H1 (cell line): ENCODE data around the gene AFG1L. TPM values are rescaled to one million over a fixed set of nuclear protein-coding genes. Genes with fewer than 3 reads are reported as not detected.

Source experiments
- JUN ChIP-seq: IDR thresholded peaks from 2 replicates; pipeline ENCODE4 v1.6.1; 2011; ENCODE audit warnings: low read depth, mild to moderate bottlenecking, improper control_type of control experiment, low read length
- NRF1 ChIP-seq: IDR thresholded peaks from 2 replicates; pipeline ENCODE4 v1.6.1; 2011; ENCODE audit warnings: mild to moderate bottlenecking, low read depth, low read length, improper control_type of control experiment
- RBBP5 ChIP-seq: IDR thresholded peaks from 2 replicates; pipeline ENCODE4 v1.7.1; 2012; ENCODE audit warnings: low read depth, mild to moderate bottlenecking, inconsistent platforms, low read length, moderate library complexity, borderline replicate concordance
- SAP30 ChIP-seq: fragments of 300-600 bp; sonication (generic); IDR thresholded peaks from 2 replicates; pipeline ENCODE4 v1.7.1; 2012; ENCODE audit warnings: low read length, moderate library complexity, mild to moderate bottlenecking, inconsistent platforms; ENCODE audit not compliant: insufficient read depth, insufficient replicate concordance
- SP4 ChIP-seq: IDR thresholded peaks from 2 replicates; pipeline ENCODE4 v1.6.1; 2012; ENCODE audit warnings: low read length, inconsistent platforms
- polyA plus RNA-seq, 7 experiments: library from polyadenylated mRNA; depleted of rRNA in 3 of 7; stranded (reverse) in 5 of 7; unstranded in 2 of 7; fragments of >200 nt in 5 of 7; fragments of 200-250 nt in 2 of 7; gene quantifications; 1 replicate in 5 of 7; 2 replicates in 1 of 7; 4 replicates in 1 of 7; pipeline versions ENCODE4 v1.2.1 to v1.2.3, GENCODE V29; 2011 to 2013; ENCODE audit warnings: missing spikeins in 2 of 7, mixed read lengths in 2 of 7
- total RNA-seq: library from RNA; stranded (reverse); fragmentation: NEBNext Ultra II Directional; extraction: Animal tissue kit (Norgen Biotek cat#: 25700); gene quantifications from 2 replicates; pipeline ENCODE4 v1.2.1, GENCODE V29; 2021
- TF ChIP-seq, protein P1 (sequence below), 3 experiments: IDR thresholded peaks; 1 replicate in 2 of 3; 2 replicates in 1 of 3; pipeline versions ENCODE4 v1.5.1 to v1.6.1; 2011; ENCODE audit warnings: low read length in 3 of 3, mild to moderate bottlenecking in 3 of 3, inconsistent platforms in 2 of 3, low read depth in 1 of 3, moderate library complexity in 1 of 3; ENCODE audit not compliant: insufficient read depth in 1 of 3; ENCODE audit errors: control extremely low read depth in 1 of 3

The AFG1L gene
- total and polyA plus RNA-seq, 2 of the 8 experiments (the other 6 are each of a cell fraction or from before 2014, with no cell fraction given): 0.98 to 5.7 TPM

DNA sequence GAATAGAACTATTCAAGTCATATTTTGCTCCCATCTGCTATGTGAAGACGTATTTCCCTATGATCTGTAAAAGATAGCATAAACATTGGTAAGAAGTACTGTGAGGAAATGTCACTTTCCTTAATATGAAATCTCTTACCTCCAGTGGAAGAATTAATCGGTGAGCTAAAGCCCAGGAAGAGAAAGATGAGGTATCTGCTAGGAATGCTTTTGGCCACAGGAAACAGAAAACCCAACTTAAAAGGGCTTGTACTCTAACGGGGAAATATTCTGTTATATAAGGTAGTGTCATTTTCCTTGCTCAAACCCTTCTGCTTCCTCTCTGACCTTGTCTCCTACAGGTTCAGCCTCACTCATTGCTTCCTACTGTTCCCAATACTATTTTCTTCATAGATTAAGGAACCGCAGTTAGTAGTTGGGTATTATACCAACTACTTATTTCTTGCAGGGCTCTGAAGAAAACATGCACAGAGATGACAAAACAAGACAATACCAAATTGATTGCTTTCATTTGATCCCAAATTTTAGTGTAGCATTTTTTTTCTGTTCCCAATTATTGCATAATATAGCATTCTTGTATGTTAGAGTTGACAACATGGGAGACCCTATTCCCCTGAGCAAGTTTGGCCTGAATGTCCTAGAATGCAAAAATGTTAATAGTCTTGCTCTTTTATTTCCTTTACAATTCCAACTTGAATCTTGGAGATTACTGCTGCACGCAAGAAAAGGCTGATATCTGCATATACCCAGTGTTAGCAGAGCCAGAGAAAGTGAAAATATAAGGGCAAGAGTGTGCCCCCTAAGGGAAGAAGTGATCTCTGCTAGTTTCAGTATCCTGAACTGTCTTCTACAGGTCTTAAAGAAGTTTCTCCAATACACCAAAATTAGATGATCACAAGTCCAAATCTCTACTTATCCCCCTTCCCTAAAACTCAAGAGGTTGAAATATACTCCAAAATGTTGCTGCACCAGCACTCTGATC, 65.3 kb downstream of the AFG1L start (continued):
- TF ChIP-seq JUN: no peak
- no peak for TF ChIP-seq RBBP5
- TF ChIP-seq NRF1: no peak
- TF ChIP-seq SAP30: no peak
- TF ChIP-seq, protein P1, sequence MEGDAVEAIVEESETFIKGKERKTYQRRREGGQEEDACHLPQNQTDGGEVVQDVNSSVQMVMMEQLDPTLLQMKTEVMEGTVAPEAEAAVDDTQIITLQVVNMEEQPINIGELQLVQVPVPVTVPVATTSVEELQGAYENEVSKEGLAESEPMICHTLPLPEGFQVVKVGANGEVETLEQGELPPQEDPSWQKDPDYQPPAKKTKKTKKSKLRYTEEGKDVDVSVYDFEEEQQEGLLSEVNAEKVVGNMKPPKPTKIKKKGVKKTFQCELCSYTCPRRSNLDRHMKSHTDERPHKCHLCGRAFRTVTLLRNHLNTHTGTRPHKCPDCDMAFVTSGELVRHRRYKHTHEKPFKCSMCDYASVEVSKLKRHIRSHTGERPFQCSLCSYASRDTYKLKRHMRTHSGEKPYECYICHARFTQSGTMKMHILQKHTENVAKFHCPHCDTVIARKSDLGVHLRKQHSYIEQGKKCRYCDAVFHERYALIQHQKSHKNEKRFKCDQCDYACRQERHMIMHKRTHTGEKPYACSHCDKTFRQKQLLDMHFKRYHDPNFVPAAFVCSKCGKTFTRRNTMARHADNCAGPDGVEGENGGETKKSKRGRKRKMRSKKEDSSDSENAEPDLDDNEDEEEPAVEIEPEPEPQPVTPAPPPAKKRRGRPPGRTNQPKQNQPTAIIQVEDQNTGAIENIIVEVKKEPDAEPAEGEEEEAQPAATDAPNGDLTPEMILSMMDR (IDR thresholded peaks at IDR 0.05; ENCODE audit: control extremely low read depth in 1 of 3, insufficient read depth in 1 of 3, low read depth in 1 of 3, low read length in 3 of 3): peak in 2 of 3 experiments; percentile 26 to 52; a peak in 2 of 4 replicates
- no peak for TF ChIP-seq SP4
